Measurements from ENCODE around the gene SCTR. TPM values are rescaled to one million over a fixed set of nuclear protein-coding genes. Genes with fewer than 3 reads are reported as not detected.

SCTR gene
- total RNA-seq, 4 donors from 2014 or later, result not detected

DNA sequence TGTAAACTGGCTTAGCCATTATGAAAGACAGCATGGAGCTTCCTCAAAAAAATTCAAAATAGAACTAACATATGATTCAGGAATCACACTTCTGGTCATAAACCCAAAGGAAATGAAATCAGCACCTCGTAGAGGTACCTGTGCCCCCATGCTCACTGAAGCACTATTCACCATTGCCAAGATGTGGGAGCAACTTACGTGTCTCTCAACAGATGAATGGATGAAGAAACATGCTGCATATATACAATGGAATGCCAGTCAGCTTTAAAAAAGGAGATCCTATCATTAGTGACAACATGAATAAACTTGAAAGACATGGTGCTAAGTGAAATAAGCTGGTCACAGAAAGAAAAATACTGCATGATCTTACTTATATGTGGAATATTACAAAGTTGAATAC is 8.2 kb downstream of the SCTR start:
- TF ChIP-seq, protein P1, sequence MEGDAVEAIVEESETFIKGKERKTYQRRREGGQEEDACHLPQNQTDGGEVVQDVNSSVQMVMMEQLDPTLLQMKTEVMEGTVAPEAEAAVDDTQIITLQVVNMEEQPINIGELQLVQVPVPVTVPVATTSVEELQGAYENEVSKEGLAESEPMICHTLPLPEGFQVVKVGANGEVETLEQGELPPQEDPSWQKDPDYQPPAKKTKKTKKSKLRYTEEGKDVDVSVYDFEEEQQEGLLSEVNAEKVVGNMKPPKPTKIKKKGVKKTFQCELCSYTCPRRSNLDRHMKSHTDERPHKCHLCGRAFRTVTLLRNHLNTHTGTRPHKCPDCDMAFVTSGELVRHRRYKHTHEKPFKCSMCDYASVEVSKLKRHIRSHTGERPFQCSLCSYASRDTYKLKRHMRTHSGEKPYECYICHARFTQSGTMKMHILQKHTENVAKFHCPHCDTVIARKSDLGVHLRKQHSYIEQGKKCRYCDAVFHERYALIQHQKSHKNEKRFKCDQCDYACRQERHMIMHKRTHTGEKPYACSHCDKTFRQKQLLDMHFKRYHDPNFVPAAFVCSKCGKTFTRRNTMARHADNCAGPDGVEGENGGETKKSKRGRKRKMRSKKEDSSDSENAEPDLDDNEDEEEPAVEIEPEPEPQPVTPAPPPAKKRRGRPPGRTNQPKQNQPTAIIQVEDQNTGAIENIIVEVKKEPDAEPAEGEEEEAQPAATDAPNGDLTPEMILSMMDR (IDR thresholded peaks at IDR 0.05; ENCODE audit: low read depth), result no peak

DNA sequence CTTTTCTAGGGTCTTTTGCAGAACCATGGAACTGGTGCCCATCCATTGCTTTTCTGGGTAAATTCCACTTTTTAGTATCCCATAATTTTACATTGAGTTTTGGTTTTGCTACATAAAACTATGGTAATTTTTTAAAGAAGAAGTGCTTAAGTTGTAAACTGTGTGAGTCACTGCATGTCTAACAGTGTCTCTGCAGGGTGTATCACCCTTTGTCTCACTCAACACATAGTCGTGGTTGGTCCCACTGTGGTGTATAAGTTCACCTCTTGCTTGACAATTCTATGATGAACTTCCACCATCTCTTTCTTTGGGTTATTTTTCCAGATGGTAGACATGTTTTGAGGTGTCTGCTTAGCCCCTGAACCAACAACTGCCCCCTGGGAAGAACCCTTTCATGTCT is 10.5 kb downstream of the SCTR start:
- TF ChIP-seq, protein P1 (IDR thresholded peaks at IDR 0.05; ENCODE audit: low read depth), result no peak

DNA sequence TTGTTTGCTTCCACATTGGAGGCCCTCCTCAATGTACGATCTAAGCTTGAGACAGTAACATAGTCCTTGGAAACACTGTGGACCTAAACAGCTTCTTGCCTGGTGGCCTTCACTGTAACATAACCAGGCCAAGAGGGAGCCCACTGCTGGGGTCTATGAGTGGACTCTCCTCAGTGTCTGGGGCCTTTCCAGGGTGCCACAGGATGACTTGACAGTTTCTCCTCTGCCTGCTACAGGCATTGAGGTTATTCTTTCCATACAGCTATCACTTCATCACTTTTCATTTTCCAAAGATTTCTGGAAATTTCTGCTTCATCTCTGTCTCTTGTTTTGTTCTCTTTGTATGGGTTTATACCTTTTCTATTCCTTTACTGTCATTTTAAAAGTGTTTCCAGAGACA is 11.3 kb downstream of the SCTR start:
- TF ChIP-seq, protein P1 (IDR thresholded peaks at IDR 0.05; ENCODE audit: low read depth), result no peak

DNA sequence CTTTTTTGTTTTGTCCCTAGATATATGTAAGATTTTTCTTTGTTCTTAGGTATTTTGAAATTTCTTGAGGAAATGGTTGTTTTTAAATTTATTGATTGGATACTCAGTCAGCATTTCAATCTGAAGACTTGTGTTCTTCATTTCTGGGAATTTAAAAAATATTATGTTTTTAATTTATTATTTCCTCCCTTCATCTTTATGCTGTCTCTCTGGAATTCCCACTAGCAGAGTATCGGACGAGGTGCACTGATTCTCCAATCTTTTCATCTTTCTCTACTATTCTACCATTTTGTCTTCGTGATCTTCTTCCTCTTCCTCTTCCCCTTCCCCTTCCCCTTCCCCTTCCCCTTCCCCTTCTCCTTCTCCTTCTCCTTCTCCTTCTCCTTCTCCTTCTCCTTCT is 12.3 kb downstream of the SCTR start:
- TF ChIP-seq, protein P1 (IDR thresholded peaks at IDR 0.05; ENCODE audit: low read depth), result no peak

DNA sequence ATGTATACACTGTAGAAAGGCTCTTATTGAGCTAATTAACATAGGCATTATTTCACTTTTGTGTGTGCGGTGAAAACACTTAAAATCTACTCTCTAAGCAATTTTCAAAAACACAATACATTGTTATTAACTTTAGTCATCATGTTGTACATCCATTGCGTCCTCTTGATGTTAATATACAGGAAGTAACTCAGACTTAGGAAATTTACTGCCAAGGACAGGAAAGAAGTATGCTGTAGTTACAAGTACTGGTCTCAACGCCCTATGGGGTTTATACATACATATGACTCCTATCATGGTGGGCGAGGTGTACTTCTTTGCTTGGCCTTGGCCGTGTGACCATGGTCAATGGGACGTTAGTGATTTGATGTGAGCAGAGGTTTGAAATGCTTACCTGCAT is 15.5 kb downstream of the SCTR start:
- TF ChIP-seq, protein P1 (IDR thresholded peaks at IDR 0.05; ENCODE audit: low read depth), result no peak

DNA sequence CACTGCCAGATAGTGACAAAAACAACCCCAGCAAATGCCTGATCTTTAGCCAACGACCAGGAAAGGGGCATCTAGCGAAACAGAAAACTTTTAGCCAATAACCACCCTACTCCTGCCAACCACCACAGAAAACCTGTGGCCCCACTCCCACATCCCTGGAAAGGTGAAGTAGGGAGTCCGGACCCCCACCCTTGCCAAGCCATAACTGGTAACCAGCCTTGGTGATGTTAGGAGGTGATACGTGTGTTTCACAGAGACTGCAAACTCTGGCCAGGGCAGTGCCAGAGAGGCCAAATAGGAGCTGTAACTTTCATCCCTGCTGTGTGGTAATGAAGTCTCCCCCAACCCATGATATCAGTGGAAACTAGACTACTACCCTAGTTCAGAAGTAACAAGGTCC is 27.6 kb downstream of the SCTR start:
- TF ChIP-seq, protein P1 (IDR thresholded peaks at IDR 0.05; ENCODE audit: low read depth), result no peak

DNA sequence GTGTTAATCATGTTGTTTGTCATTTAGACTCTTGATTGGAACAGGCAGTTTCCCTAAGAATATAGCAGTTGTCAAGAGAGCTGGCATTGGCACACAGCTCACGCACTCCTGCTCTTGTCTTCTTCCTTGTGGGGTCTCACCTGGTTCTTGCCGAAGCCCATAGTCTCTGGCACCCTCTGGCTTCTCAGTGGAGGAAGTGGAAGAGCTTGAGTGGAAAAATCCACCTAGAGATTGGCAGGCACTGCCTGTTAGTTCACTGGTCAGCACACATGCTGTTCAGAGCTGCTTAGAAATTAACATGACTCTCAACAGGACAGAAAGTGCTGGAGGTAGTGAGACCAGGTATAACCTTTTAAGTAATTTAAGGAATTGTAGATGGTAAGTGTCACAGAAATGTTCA is 28.3 kb downstream of the SCTR start:
- TF ChIP-seq, protein P1 (IDR thresholded peaks at IDR 0.05; ENCODE audit: low read depth), result no peak

Data from subcutaneous adipose tissue (tissue), 4 donors.